ENCODE data around the gene TSEN34.

The TSEN34 gene

GRCh38 chr19:54149021-54149812 is 41.9 kb upstream of the TSEN34 start:
- in situ Hi-C loops (cut with HindIII; ENCODE audit: low sequenced_read_pairs), result no loop called here

GRCh38 chr19:54151362-54152035 is 39.6 kb upstream of the TSEN34 start:
- DNase-seq (ENCODE audit: low read depth), result no peak
- in situ Hi-C loops (cut with HindIII; ENCODE audit: low sequenced_read_pairs), result no loop called here
- H3K4me3 ChIP-seq (ENCODE audit: low read depth, low read length), result no peak overlapping the region
- TF ChIP-seq CTCF (IDR thresholded peaks at IDR 0.05; ENCODE audit: low read depth, low read length, missing control alignments), result no peak

More at GRCh38 chr19:54149021-54149812, 41.9 kb upstream of the TSEN34 start:
- H3K4me3 ChIP-seq (ENCODE audit: low read depth, low read length), result no peak overlapping the region
- no peak for TF ChIP-seq CTCF (IDR thresholded peaks at IDR 0.05; ENCODE audit: low read depth, low read length, missing control alignments)
- DNase-seq (ENCODE audit: low read depth), result no peak

- no peak for TF ChIP-seq CTCF (IDR thresholded peaks at IDR 0.05; ENCODE audit: low read depth, low read length, missing control alignments)
- in situ Hi-C loops (cut with HindIII; ENCODE audit: low sequenced_read_pairs), result no loop called here
- no peak for DNase-seq (ENCODE audit: low read depth)
- no peak overlapping the region for H3K4me3 ChIP-seq (ENCODE audit: low read depth, low read length)
Measured at GRCh38 chr19:54152267-54152666, 38.8 kb upstream of the TSEN34 start.

- no peak for TF ChIP-seq CTCF (IDR thresholded peaks at IDR 0.05; ENCODE audit: low read depth, low read length, missing control alignments)
- in situ Hi-C loops (cut with HindIII; ENCODE audit: low sequenced_read_pairs), result no loop called here
- H3K4me3 ChIP-seq (ENCODE audit: low read depth, low read length), result no peak overlapping the region
- DNase-seq (ENCODE audit: low read depth), result no peak
Measured at GRCh38 chr19:54152878-54153524, 38.1 kb upstream of the TSEN34 start.

GRCh38 chr19:54153731-54154326 is 37.3 kb upstream of the TSEN34 start:
- in situ Hi-C loops (cut with HindIII; ENCODE audit: low sequenced_read_pairs), result no loop called here
- TF ChIP-seq CTCF (IDR thresholded peaks at IDR 0.05; ENCODE audit: low read depth, low read length, missing control alignments), result no peak
- no peak overlapping the region for H3K4me3 ChIP-seq (ENCODE audit: low read depth, low read length)
- DNase-seq (ENCODE audit: low read depth), result no peak

- TF ChIP-seq CTCF (IDR thresholded peaks at IDR 0.05; ENCODE audit: low read depth, low read length, missing control alignments), result no peak
- in situ Hi-C loops (cut with HindIII; ENCODE audit: low sequenced_read_pairs), result no loop called here
- no peak for DNase-seq (ENCODE audit: low read depth)
- no peak overlapping the region for H3K4me3 ChIP-seq (ENCODE audit: low read depth, low read length)
Measured at GRCh38 chr19:54154603-54155345, 36.3 kb upstream of the TSEN34 start.

All from astrocyte of the cerebellum (primary cell).